SK-N-SH treated with all-trans-retinoic acid at 6 μM for 48 hours (cell line): ENCODE data around the gene MRPL51.

Experiments used
- CREB5 ChIP-seq: fragments of 250-450 bp; sonication (Bioruptor Pico); IDR thresholded peaks from 2 replicates; pipeline ENCODE4 v1.5.1; 2020; ENCODE audit warnings: low read depth, mild to moderate bottlenecking, moderate library complexity
- ISL1 ChIP-seq: fragments of 250-450 bp; sonication (Bioruptor Pico); IDR thresholded peaks from 2 replicates; pipeline ENCODE4 v2.1.2; 2022; ENCODE audit warnings: mild to moderate bottlenecking, moderate library complexity
- OSR1 ChIP-seq: fragments of 250-450 bp; sonication (Bioruptor Pico); IDR thresholded peaks from 2 replicates; pipeline ENCODE4 v1.8.0; 2022; ENCODE audit warnings: moderate library complexity, mild to moderate bottlenecking, inconsistent platforms
- POU6F1 ChIP-seq: fragments of 250-450 bp; sonication (Bioruptor Pico); IDR thresholded peaks from 2 replicates; pipeline ENCODE4 v1.8.0; 2021; ENCODE audit warnings: low read depth, mild to moderate bottlenecking, moderate library complexity, borderline replicate concordance
- PPARA ChIP-seq: fragments of 250-450 bp; sonication (Bioruptor Pico); IDR thresholded peaks from 2 replicates; pipeline ENCODE4 v1.5.0; 2020; ENCODE audit warnings: mild to moderate bottlenecking, borderline replicate concordance
- SNAI2 ChIP-seq: fragments of 250-450 bp; sonication (Bioruptor Pico); IDR thresholded peaks from 2 replicates; pipeline ENCODE4 v1.5.0; 2020; ENCODE audit warnings: mild to moderate bottlenecking, moderate library complexity
- TSHZ2 ChIP-seq: fragments of 250-450 bp; sonication (Bioruptor Pico); IDR thresholded peaks from 2 replicates; pipeline ENCODE4 v1.5.0; 2020; ENCODE audit warnings: mild to moderate bottlenecking, moderate library complexity
- ZC3H10 ChIP-seq: fragments of 250-450 bp; sonication (Bioruptor Pico); IDR thresholded peaks from 2 replicates; pipeline ENCODE4 v1.5.1; 2021; ENCODE audit warnings: mild to moderate bottlenecking, moderate library complexity
- ZFP3 ChIP-seq: fragments of 250-450 bp; sonication (Bioruptor Pico); IDR thresholded peaks from 2 replicates; pipeline ENCODE4 v1.5.0; 2020; ENCODE audit warnings: mild to moderate bottlenecking, moderate library complexity
- ZNF565 ChIP-seq: fragments of 450-650 bp; formaldehyde crosslinking; conservative IDR thresholded peaks from 2 replicates; pipeline ENCODE4 v1.5.0; 2020; ENCODE audit warnings: low read depth, mild to moderate bottlenecking, moderate library complexity
- ZNF70 ChIP-seq: fragments of 450-650 bp; formaldehyde crosslinking; IDR thresholded peaks from 2 replicates; pipeline ENCODE4 v1.5.0; 2020; ENCODE audit warnings: mild to moderate bottlenecking, moderate library complexity
- ZNF8 ChIP-seq: fragments of 450-650 bp; formaldehyde crosslinking; IDR thresholded peaks from 2 replicates; pipeline ENCODE4 v1.5.0; 2020; ENCODE audit warnings: mild to moderate bottlenecking, moderate library complexity

GRCh38 chr12:6528539-6529235 lies 35.6 kb upstream of the MRPL51 start:
- TF ChIP-seq ZC3H10, result no peak
- TF ChIP-seq ZNF70 (CRISPR knock-in tag), result no peak
- no peak for TF ChIP-seq ZNF565 (CRISPR knock-in tag)
- no peak for TF ChIP-seq OSR1
- no peak for TF ChIP-seq CREB5 (CRISPR knock-in tag)
- TF ChIP-seq ZFP3, result no peak
- no peak for TF ChIP-seq ZNF8 (CRISPR knock-in tag)
- no peak for TF ChIP-seq PPARA (CRISPR knock-in tag)
- TF ChIP-seq TSHZ2 (CRISPR knock-in tag), result no peak
- TF ChIP-seq ISL1 (CRISPR knock-in tag), result no peak
- no peak for TF ChIP-seq SNAI2 (CRISPR knock-in tag)
- no peak for TF ChIP-seq POU6F1 (CRISPR knock-in tag)
